OCI-LY7 (cell line): ENCODE measurements around the gene C3. TPM values are rescaled to one million over a fixed set of nuclear protein-coding genes. Genes with fewer than 3 reads are reported as not detected.

Experiments
- BruUV-seq: library from RNA; stranded (reverse); fragments of 400-500 nt; replicated peaks from 2 replicates; lab custom pipeline; 2021; lab: Mats Ljungman, UMichigan
- CTCF ChIA-PET: fragments of 300-600 bp; sonication (Branson Sonifier 250); formaldehyde crosslinking; loops from one replicate; lab custom pipeline; 2022; ENCODE audit warnings: antibody characterized with exemption; ENCODE audit not compliant: unreplicated experiment; lab: Charles Lee
- POLR2A ChIA-PET: fragments of 300-600 bp; sonication (Branson Sonifier 250); formaldehyde crosslinking; loops from one replicate; lab custom pipeline; 2022; ENCODE audit warnings: antibody characterized with exemption; lab: Charles Lee
- DNase-seq: peaks from one replicate; pipeline ENCODE4 v3.0.0-alpha.2; 2015; ENCODE audit warnings: low spot score
- H2AFZ ChIP-seq: fragments of 200-600 bp; sonication (generic), shearing (Covaris generic); 2 replicates; pipeline ENCODE4 v1.6.1; 2014; ENCODE audit warnings: mild to moderate bottlenecking, antibody characterized with exemption, low read length, moderate library complexity
- H3K27ac ChIP-seq: fragments of 200-600 bp; sonication (generic); 2 replicates; pipeline ENCODE4 v1.5.1; 2014; ENCODE audit warnings: mixed run types, low read depth, mild to moderate bottlenecking, moderate library complexity, low read length, inconsistent platforms; ENCODE audit not compliant: poor library complexity, severe bottlenecking
- H3K36me3 ChIP-seq: fragments of 200-600 bp; sonication (generic); 2 replicates; pipeline ENCODE4 v1.6.1; 2014; ENCODE audit warnings: mild to moderate bottlenecking, antibody characterized with exemption, low read length, moderate library complexity, mixed read lengths; ENCODE audit not compliant: insufficient read depth
- H3K4me1 ChIP-seq: fragments of 200-600 bp; sonication (generic); 2 replicates; pipeline ENCODE4 v1.5.1; 2014; ENCODE audit warnings: mild to moderate bottlenecking, low read length; ENCODE audit not compliant: insufficient read depth, poor library complexity, severe bottlenecking
- H3K4me2 ChIP-seq: fragments of 200-600 bp; sonication (generic); 2 replicates; pipeline ENCODE4 v1.6.1; 2014; ENCODE audit warnings: mild to moderate bottlenecking, low read length
- H3K4me3 ChIP-seq: fragments of 200-600 bp; sonication (generic); 2 replicates; pipeline ENCODE4 v1.5.1; 2014; ENCODE audit warnings: mild to moderate bottlenecking, low read depth, low read length; ENCODE audit not compliant: poor library complexity, severe bottlenecking
- H3K79me2 ChIP-seq: fragments of 200-600 bp; sonication (generic); 2 replicates; pipeline ENCODE4 v1.6.1; 2016; ENCODE audit warnings: low read depth, mild to moderate bottlenecking, low read length, moderate library complexity, mixed read lengths; ENCODE audit not compliant: insufficient read depth
- H3K9me2 ChIP-seq: fragments of 200-600 bp; sonication (generic); 2 replicates; pipeline ENCODE4 v1.6.1; 2016; ENCODE audit warnings: mild to moderate bottlenecking, low read length, mixed read lengths; ENCODE audit not compliant: insufficient read depth
- H3K9me3 ChIP-seq: fragments of 200-600 bp; sonication (generic); 2 replicates; pipeline ENCODE4 v1.6.1; 2014; ENCODE audit warnings: mild to moderate bottlenecking, mixed run types, low read length, mixed read lengths
- H4K20me1 ChIP-seq: fragments of 200-600 bp; sonication (generic); 2 replicates; pipeline ENCODE4 v1.6.1; 2014; ENCODE audit warnings: mild to moderate bottlenecking, antibody characterized with exemption, low read length, moderate library complexity, mixed read lengths; ENCODE audit not compliant: insufficient read depth
- EZH2phosphoT487 ChIP-seq: fragments of 200-600 bp; sonication (generic); IDR thresholded peaks from 2 replicates; pipeline ENCODE4 v1.6.1; 2018; ENCODE audit warnings: low read depth, borderline replicate concordance, mild to moderate bottlenecking, mixed run types, antibody characterized with exemption, low read length, moderate library complexity, mixed read lengths
- intact Hi-C: fragments of 100-400 bp; cut with micrococcal nuclease; formaldehyde crosslinking; loops from one replicate; pipeline ENCODE4 v1.10.0; 2022; ENCODE audit not compliant: unreplicated experiment
- total RNA-seq, 2 experiments: library from RNA; depleted of rRNA in 1 of 2; stranded (reverse); fragments of >200 nt in 1 of 2; shearing (Covaris generic) in 1 of 2; gene quantifications; 2 replicates each; pipeline ENCODE4 v1.2.3, GENCODE V29; 2014 to 2022
- TF ChIP-seq, protein P1 (sequence below): fragments of 200-600 bp; sonication (generic); conservative IDR thresholded peaks from 2 replicates; pipeline ENCODE4 v1.5.1; 2014; ENCODE audit warnings: mild to moderate bottlenecking, antibody characterized with exemption, low read length, moderate library complexity, mixed read lengths

Gene C3
- total RNA-seq, 2 experiments from 2014 or later = 0.13 TPM; not detected in 1

DNA sequence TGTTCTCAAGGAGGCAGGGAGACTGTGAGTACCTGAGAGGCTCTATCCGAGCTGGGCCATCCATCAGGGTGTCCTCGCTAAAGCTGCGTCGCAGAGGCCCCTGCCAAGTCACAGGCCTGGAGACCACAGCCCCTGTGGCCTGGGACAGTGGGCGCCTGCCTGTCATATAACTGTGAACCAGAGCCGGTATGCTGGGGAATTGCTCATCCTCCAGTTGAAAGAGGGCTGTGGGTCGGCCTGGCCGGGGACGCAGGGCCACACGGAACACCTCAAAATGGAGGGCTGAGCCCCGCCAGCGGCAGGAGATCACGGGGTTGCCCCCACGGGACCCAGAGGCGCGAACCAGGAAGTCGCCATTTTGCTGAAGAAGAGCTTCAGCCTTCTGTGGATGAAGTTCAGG, 40.2 kb upstream of the C3 start:
- H3K4me3 ChIP-seq = no peak overlapping the region
- H3K9me2 ChIP-seq = no peaks in the 10 kb centered on the region
- H3K4me2 ChIP-seq = no peak overlapping the region
- no peaks in the 10 kb centered on the region for H3K79me2 ChIP-seq
- H3K4me1 ChIP-seq = peaks cover 1% of the 10 kb centered on the region
- BruUV-seq = no TSS peak
- intact Hi-C loops = no loop called here
- no peak for DNase-seq
- CTCF ChIA-PET = no interaction called here
- H3K9me3 ChIP-seq = peaks cover 10% of the 10 kb centered on the region; the same call in 1 of the 2 replicates
- no peaks in the 10 kb centered on the region for H4K20me1 ChIP-seq
- POLR2A ChIA-PET = no interaction called here
- TF ChIP-seq, protein P1, sequence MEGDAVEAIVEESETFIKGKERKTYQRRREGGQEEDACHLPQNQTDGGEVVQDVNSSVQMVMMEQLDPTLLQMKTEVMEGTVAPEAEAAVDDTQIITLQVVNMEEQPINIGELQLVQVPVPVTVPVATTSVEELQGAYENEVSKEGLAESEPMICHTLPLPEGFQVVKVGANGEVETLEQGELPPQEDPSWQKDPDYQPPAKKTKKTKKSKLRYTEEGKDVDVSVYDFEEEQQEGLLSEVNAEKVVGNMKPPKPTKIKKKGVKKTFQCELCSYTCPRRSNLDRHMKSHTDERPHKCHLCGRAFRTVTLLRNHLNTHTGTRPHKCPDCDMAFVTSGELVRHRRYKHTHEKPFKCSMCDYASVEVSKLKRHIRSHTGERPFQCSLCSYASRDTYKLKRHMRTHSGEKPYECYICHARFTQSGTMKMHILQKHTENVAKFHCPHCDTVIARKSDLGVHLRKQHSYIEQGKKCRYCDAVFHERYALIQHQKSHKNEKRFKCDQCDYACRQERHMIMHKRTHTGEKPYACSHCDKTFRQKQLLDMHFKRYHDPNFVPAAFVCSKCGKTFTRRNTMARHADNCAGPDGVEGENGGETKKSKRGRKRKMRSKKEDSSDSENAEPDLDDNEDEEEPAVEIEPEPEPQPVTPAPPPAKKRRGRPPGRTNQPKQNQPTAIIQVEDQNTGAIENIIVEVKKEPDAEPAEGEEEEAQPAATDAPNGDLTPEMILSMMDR = no peak
- TF ChIP-seq EZH2phosphoT487 = no peak
- peaks cover 6% of the 10 kb centered on the region; the same call in 1 of the 2 replicates for H3K36me3 ChIP-seq
- H3K27ac ChIP-seq = no peak overlapping the region
- peak overlapping the region; percentile 0; the same call in 1 of the 2 replicates for H2AFZ ChIP-seq

DNA sequence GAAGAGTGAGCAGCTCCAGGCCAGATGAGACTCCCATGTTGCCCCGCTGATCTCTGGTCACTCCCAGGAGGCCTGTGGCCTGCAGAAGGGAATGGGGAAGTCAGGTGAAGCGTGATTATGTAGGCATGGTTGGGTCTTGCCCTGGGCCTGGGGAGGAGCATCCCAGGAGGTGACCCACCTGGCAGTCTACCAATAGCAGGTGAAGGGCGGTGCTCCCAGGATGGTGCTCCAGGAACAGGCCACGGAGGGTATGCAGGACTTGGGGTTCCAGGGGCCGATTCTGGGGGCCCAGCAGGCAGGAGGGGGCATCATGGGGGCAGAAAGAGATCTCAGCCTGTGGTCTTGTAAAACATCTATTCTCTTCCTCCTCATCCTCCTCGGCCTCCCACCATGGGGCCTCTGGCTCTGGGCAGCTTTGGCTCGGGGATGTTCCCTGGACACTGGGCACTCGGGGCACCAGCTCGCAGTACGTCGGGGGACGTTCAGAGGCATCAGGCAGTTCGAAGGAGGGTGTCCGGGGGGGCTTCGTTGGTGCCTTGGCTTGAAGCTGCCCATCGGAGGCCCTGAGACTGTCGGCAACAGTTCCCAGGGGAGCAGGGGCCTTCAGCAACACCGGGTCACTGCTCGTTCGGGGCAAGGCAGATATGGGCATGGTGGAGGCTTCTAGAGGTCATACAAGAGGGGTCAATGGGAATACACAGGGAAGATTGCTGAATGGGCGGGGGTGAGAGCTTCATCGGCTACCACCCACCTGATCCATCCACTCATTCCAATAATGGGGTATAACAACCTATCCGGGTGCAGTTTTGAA, 34.4 kb upstream of the C3 start:
- DNase-seq = no peak
- Histone ChIP-seq H3K4me2 (no peak overlapping the region), H2AFZ (no peak overlapping the region), H3K79me2 (no peaks in the 10 kb centered on the region), H3K27ac (no peak overlapping the region), H3K4me1 (peaks cover 12% of the 10 kb centered on the region), H3K9me3 (no peaks in the 10 kb centered on the region), H3K9me2 (no peaks in the 10 kb centered on the region), H4K20me1 (no peaks in the 10 kb centered on the region), H3K36me3 (peaks cover 22% of the 10 kb centered on the region), H3K4me3 (no peak overlapping the region)
- ChIA-PET POLR2A (no interaction called here), CTCF (no interaction called here)
- no TSS peak for BruUV-seq
- intact Hi-C loops = no loop called here
- no peak for TF ChIP-seq EZH2phosphoT487
- TF ChIP-seq, protein P1 = no peak

DNA sequence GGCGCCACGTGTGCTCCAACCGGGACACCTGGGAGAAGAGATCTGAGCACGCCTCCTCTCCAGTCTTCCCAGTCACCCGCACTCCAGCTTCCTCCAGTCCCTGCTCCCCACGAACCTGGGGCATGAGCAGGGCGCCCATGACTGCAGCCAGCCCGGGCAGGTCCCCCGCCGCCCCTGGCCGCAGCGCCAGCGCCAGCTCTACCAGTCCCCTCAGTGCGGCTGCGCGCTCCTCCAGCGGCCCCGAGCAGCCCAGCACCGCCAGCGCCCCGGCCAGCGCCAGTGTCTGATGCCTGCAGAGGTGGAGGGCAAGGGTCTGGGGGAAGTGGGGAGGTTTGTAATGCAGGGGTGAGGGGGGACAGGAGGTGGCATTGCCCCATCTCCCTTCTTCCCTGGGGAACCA, 33.7 kb upstream of the C3 start:
- Histone ChIP-seq H3K9me3 (no peaks in the 10 kb centered on the region), H3K4me1 (peaks cover 12% of the 10 kb centered on the region), H3K4me3 (peak overlapping the region; percentile 63), H3K27ac (no peak overlapping the region), H3K4me2 (no peak overlapping the region; the same call in 1 of the 2 replicates), H3K79me2 (no peaks in the 10 kb centered on the region), H3K9me2 (no peaks in the 10 kb centered on the region), H4K20me1 (no peaks in the 10 kb centered on the region), H2AFZ (no peak overlapping the region), H3K36me3 (peaks cover 28% of the 10 kb centered on the region)
- intact Hi-C loops = no loop called here
- ChIA-PET POLR2A (no interaction called here), CTCF (no interaction called here)
- no peak for DNase-seq
- TF ChIP-seq EZH2phosphoT487 = no peak
- no TSS peak for BruUV-seq
